Endothelial cell of umbilical vein (primary cell): ENCODE results near the gene ARL6IP6. TPM values are rescaled to one million over a fixed set of nuclear protein-coding genes. Genes with fewer than 3 reads are reported as not detected.
"Not testable (repeated sequence)": the region's sequence is repeated elsewhere in the genome, so short reads cannot be mapped to it uniquely, and the experiment has no call there.

ENCODE experiments used
- BruUV-seq: library from RNA; stranded (reverse); fragments of 400-500 nt; replicated peaks from 2 replicates; lab custom pipeline; 2021; lab: Mats Ljungman, UMichigan
- CTCF ChIA-PET: fragments of 300-600, 350-600 bp; sonication (Branson Sonifier 250); formaldehyde crosslinking; loops from one replicate; lab custom pipeline; 2021; ENCODE audit warnings: antibody characterized with exemption, inconsistent platforms; lab: Charles Lee
- POLR2A ChIA-PET: fragments of 300-600, 350-600 bp; sonication (Branson Sonifier 250); formaldehyde crosslinking; loops from one replicate; lab custom pipeline; 2021; ENCODE audit warnings: antibody characterized with exemption, inconsistent platforms; lab: Charles Lee
- DNase-seq: peaks from one replicate; pipeline ENCODE4 v3.0.0-alpha.2; 2011; ENCODE audit warnings: low read depth, low spot score
- FAIRE-seq: peaks from 2 replicates; lab custom pipeline; 2011; peaks lifted over from hg19 to GRCh38; lab: Jason Lieb, UNC
- H2AFZ ChIP-seq: 2 replicates; pipeline ENCODE4 v1.6.0; 2012; ENCODE audit warnings: low read depth, low read length, control low read depth, inconsistent platforms
- H3K27ac ChIP-seq: 2 replicates; pipeline ENCODE4 v1.5.1; 2011; ENCODE audit warnings: low read depth, mild to moderate bottlenecking, control low read depth, low read length, moderate library complexity; ENCODE audit not compliant: insufficient read depth
- H3K27me3 ChIP-seq, 2 experiments: 2 replicates each; pipeline versions ENCODE4 v1.6.0 to v1.6.1; 2011; ENCODE audit warnings: low read length in 2 of 2, mixed read lengths in 1 of 2; ENCODE audit not compliant: control insufficient read depth in 2 of 2, insufficient read depth in 2 of 2
- H3K36me3 ChIP-seq, 2 experiments: 2 replicates in 1 of 2; 3 replicates in 1 of 2; pipeline ENCODE4 v1.5.1; 2011; ENCODE audit warnings: low read length in 2 of 2, mild to moderate bottlenecking in 1 of 2, moderate library complexity in 1 of 2; ENCODE audit not compliant: control insufficient read depth in 2 of 2, insufficient read depth in 2 of 2; ENCODE audit errors: extremely low read depth in 1 of 2
- H3K4me1 ChIP-seq: 3 replicates; pipeline ENCODE4 v1.5.1; 2011; ENCODE audit warnings: mild to moderate bottlenecking, low read length; ENCODE audit not compliant: control insufficient read depth, insufficient read depth; ENCODE audit errors: extremely low read depth
- H3K4me2 ChIP-seq: 2 replicates; pipeline ENCODE4 v1.6.1; 2011; ENCODE audit warnings: low read length, control low read depth, mixed read lengths; ENCODE audit not compliant: insufficient read depth
- H3K4me3 ChIP-seq, 3 experiments: fragments of 200-600 bp in 1 of 3; sonication (generic), shearing (Covaris generic) in 1 of 3; replicated peaks in 1 of 3; 2 replicates each; pipeline ENCODE4 v1.5.1; 2011 to 2016; ENCODE audit warnings: control low read depth in 3 of 3, low read length in 3 of 3, mild to moderate bottlenecking in 2 of 3, inconsistent platforms in 1 of 3, low read depth in 1 of 3, moderate library complexity in 1 of 3; ENCODE audit not compliant: insufficient read depth in 1 of 3
- H3K79me2 ChIP-seq: 2 replicates; pipeline ENCODE4 v1.6.0; 2012; ENCODE audit warnings: low read length, inconsistent platforms; ENCODE audit not compliant: control insufficient read depth, insufficient read depth
- H3K9ac ChIP-seq: replicated peaks from 2 replicates; pipeline ENCODE3; 2011; ENCODE audit warnings: low read length, control low read depth; ENCODE audit not compliant: insufficient read depth; ENCODE audit errors: extremely low read depth
- H3K9me1 ChIP-seq: replicated peaks from 3 replicates; pipeline ENCODE4 v1.6.0; 2011; ENCODE audit warnings: mild to moderate bottlenecking, low read length; ENCODE audit not compliant: control insufficient read depth, insufficient read depth; ENCODE audit errors: extremely low read depth
- H3K9me3 ChIP-seq: replicated peaks from 2 replicates; pipeline ENCODE4 v1.5.1; 2012; ENCODE audit warnings: low read length, inconsistent platforms; ENCODE audit not compliant: control insufficient read depth, insufficient read depth
- H4K20me1 ChIP-seq: replicated peaks from 2 replicates; pipeline ENCODE3; 2011; ENCODE audit warnings: mild to moderate bottlenecking, low read length; ENCODE audit not compliant: control insufficient read depth, insufficient read depth; ENCODE audit errors: extremely low read depth
- CTCF ChIP-seq, 2 donors: IDR thresholded peaks; 1 replicate in 1 of 2; 2 replicates in 1 of 2; pipeline ENCODE4 v1.5.1; 2011; ENCODE audit warnings: low read length in 2 of 2, mild to moderate bottlenecking in 2 of 2, moderate library complexity in 2 of 2, control low read depth in 1 of 2, inconsistent platforms in 1 of 2, low read depth in 1 of 2; ENCODE audit not compliant: insufficient read depth in 1 of 2; ENCODE audit errors: extremely low read depth in 1 of 2
- EZH2 ChIP-seq: IDR thresholded peaks from 2 replicates; pipeline ENCODE4 v1.6.1; 2012; ENCODE audit warnings: borderline replicate concordance, low read depth, mild to moderate bottlenecking, moderate library complexity, low read length, inconsistent platforms; ENCODE audit not compliant: severe bottlenecking
- FOS ChIP-seq: IDR thresholded peaks from 2 replicates; pipeline ENCODE4 v1.6.1; 2011; ENCODE audit warnings: mild to moderate bottlenecking, low read length, moderate library complexity, borderline replicate concordance; ENCODE audit not compliant: insufficient read depth
- GATA2 ChIP-seq: IDR thresholded peaks from 2 replicates; pipeline ENCODE4 v1.7.0; 2011; ENCODE audit warnings: low read depth, mild to moderate bottlenecking, moderate library complexity, mixed read lengths, low read length; ENCODE audit not compliant: insufficient read length, insufficient read depth
- JUN ChIP-seq: IDR thresholded peaks from 2 replicates; pipeline ENCODE4 v1.6.1; 2011; ENCODE audit warnings: borderline replicate concordance, low read depth; ENCODE audit not compliant: insufficient read length, insufficient read depth
- MAX ChIP-seq: IDR thresholded peaks from 2 replicates; pipeline ENCODE4 v1.6.1; 2011; ENCODE audit not compliant: insufficient read depth, insufficient read length
- MYC ChIP-seq: IDR thresholded peaks from one replicate; pipeline ENCODE4 v1.6.1; 2011; ENCODE audit warnings: mild to moderate bottlenecking, low read depth, low read length
- POLR2A ChIP-seq: IDR thresholded peaks from 2 replicates; pipeline ENCODE4 v1.6.1; 2012; ENCODE audit warnings: low read depth, mild to moderate bottlenecking, control low read depth, low read length
- POLR2AphosphoS5 ChIP-seq: IDR thresholded peaks from 2 replicates; pipeline ENCODE4 v1.6.1; 2012; ENCODE audit warnings: low read depth, mild to moderate bottlenecking, control low read depth, low read length, moderate library complexity; ENCODE audit not compliant: insufficient read depth
- dilution Hi-C: fragments of 300-500 bp; cut with MboI; formaldehyde crosslinking; loops from one replicate; pipeline ENCODE4 v1.15.0; 2019; ENCODE audit warnings: low sequenced_read_pairs; ENCODE audit not compliant: extremely low pct_ligation_motif_present
- intact Hi-C: fragments of 100-400 bp; cut with micrococcal nuclease; formaldehyde crosslinking; loops from one replicate; pipeline ENCODE4 v1.10.0; 2022
- polyA plus RNA-seq, 4 experiments: library from polyadenylated mRNA; depleted of rRNA in 3 of 4; stranded (reverse) in 3 of 4; unstranded in 1 of 4; fragments of >200 nt; gene quantifications; 2 replicates each; pipeline versions ENCODE4 v1.2.1 to v1.2.3, GENCODE V29; 2011 to 2012; ENCODE audit warnings: missing spikeins in 1 of 4
- total RNA-seq: library from RNA; stranded (reverse); gene quantifications from 2 replicates; pipeline ENCODE4 v1.2.3, GENCODE V29; 2021

Gene ARL6IP6
- total and polyA plus RNA-seq, 2 donors (not counting 3 experiments of a cell fraction or from before 2014, with no cell fraction given): 36.5 to 57.8 TPM

- TF ChIP-seq MAX: no peak
- TF ChIP-seq CTCF (IDR thresholded peaks at IDR 0.05; ENCODE audit: extremely low read depth in 1 of 2, insufficient read depth in 1 of 2, low read depth in 1 of 2, low read length in 2 of 2): no peak
- no peak for TF ChIP-seq JUN
- TF ChIP-seq FOS: no peak
- TF ChIP-seq MYC: no peak
- TF ChIP-seq EZH2: no peak
- no peak for TF ChIP-seq POLR2A
- TF ChIP-seq POLR2AphosphoS5: no peak
- TF ChIP-seq GATA2: no peak
- no peak overlapping the region for H3K4me3 ChIP-seq
- DNase-seq (no peak), FAIRE-seq (no peak)
- BruUV-seq: no TSS peak
- peaks cover 5% of the 10 kb centered on the region for H3K4me1 ChIP-seq
- no peak overlapping the region for H3K27ac ChIP-seq
- intact Hi-C loops (no loop called here), dilution Hi-C loops (no loop called here)
- H3K4me2 ChIP-seq: no peak overlapping the region
- peaks cover 1 to 6% of the 10 kb centered on the region in 2 experiments for H3K36me3 ChIP-seq
- no peaks in the 10 kb centered on the region for H3K27me3 ChIP-seq
- no peaks in the 10 kb centered on the region for H4K20me1 ChIP-seq
- no peak overlapping the region for H2AFZ ChIP-seq
- no peak overlapping the region for H3K9ac ChIP-seq
- H3K79me2 ChIP-seq: no peaks in the 10 kb centered on the region
- no peaks in the 10 kb centered on the region for H3K9me1 ChIP-seq
- ChIA-PET CTCF (no interaction called here), POLR2A (no interaction called here)
- no peaks in the 10 kb centered on the region for H3K9me3 ChIP-seq
Observed at GRCh38 chr2:152738438-152738837, 20.0 kb downstream of the ARL6IP6 start.

- FAIRE-seq, POLR2A ChIA-PET: not testable (repeated sequence)
Observed at GRCh38 chr2:152739705-152740104, 21.3 kb downstream of the ARL6IP6 start.

More at GRCh38 chr2:152739705-152740104, 21.3 kb downstream of the ARL6IP6 start:
- H3K27ac ChIP-seq, H3K36me3 ChIP-seq, H3K4me1 ChIP-seq, DNase-seq, H3K9me3 ChIP-seq, H3K27me3 ChIP-seq, H3K79me2 ChIP-seq, H3K9me1 ChIP-seq, H2AFZ ChIP-seq, H3K9ac ChIP-seq, BruUV-seq, H3K4me3 ChIP-seq, CTCF ChIA-PET, dilution Hi-C loops, H4K20me1 ChIP-seq, H3K4me2 ChIP-seq: not testable (repeated sequence)
- intact Hi-C loops: loop anchor here (1.0 to 5.0 kb wide), 5 partner anchors 565 to 1638 kb away; partner anchors contain the start of genes RPRM and STAM2
